PFSK-1 (cell line): ENCODE results near the gene NLN.

ENCODE experiments used
- FOXP2 ChIP-seq: optimal IDR thresholded peaks from 2 replicates; pipeline ENCODE3; 2011; ENCODE audit warnings: borderline replicate concordance, control low read depth, inconsistent platforms; ENCODE audit not compliant: insufficient read depth; ENCODE audit errors: extremely low read length, extremely low read depth
- POLR2AphosphoS5 ChIP-seq: IDR thresholded peaks from 2 replicates; pipeline ENCODE4 v1.6.1; 2012; ENCODE audit warnings: low read depth, mild to moderate bottlenecking, control low read depth, low read length, moderate library complexity
- REST ChIP-seq, 2 experiments: IDR thresholded peaks; 2 replicates each; pipeline versions ENCODE4 v1.6.1 to v1.8.0; 2011 to 2012; ENCODE audit warnings: low read depth in 2 of 2, low read length in 2 of 2, control low read depth in 1 of 2, inconsistent platforms in 1 of 2, mild to moderate bottlenecking in 1 of 2, moderate library complexity in 1 of 2; ENCODE audit not compliant: insufficient read depth in 1 of 2
- SIN3A ChIP-seq: IDR thresholded peaks from 2 replicates; pipeline ENCODE4 v1.6.1; 2012; ENCODE audit warnings: mild to moderate bottlenecking, low read length, moderate library complexity, borderline replicate concordance; ENCODE audit not compliant: insufficient read depth
- TAF1 ChIP-seq: IDR thresholded peaks from 2 replicates; pipeline ENCODE4 v1.6.1; 2012; ENCODE audit warnings: low read length, control low read depth, borderline replicate concordance; ENCODE audit not compliant: insufficient read depth

The NLN gene

GRCh38 chr5:65803699-65804391 lies 81.8 kb downstream of the NLN start:
- TF ChIP-seq POLR2AphosphoS5: no peak

GRCh38 chr5:65805089-65805488 lies 83.1 kb downstream of the NLN start:
- TF ChIP-seq SIN3A (no peak), REST (IDR thresholded peaks at IDR 0.05; ENCODE audit: insufficient read depth in 1 of 2, low read depth in 2 of 2, low read length in 2 of 2) (no peak), TAF1 (no peak), POLR2AphosphoS5 (no peak), FOXP2 (no peak)

GRCh38 chr5:65808251-65808741 lies 86.3 kb downstream of the NLN start:
- no peak for TF ChIP-seq SIN3A

GRCh38 chr5:65808818-65809217 lies 86.8 kb downstream of the NLN start:
- TF ChIP-seq FOXP2 (no peak), TAF1 (no peak), REST (IDR thresholded peaks at IDR 0.05; ENCODE audit: insufficient read depth in 1 of 2, low read depth in 2 of 2, low read length in 2 of 2) (no peak), POLR2AphosphoS5 (no peak), SIN3A (no peak)

GRCh38 chr5:65809817-65810531 lies 88.0 kb downstream of the NLN start:
- no peak for TF ChIP-seq TAF1
- TF ChIP-seq FOXP2: no peak
- TF ChIP-seq REST (IDR thresholded peaks at IDR 0.05; ENCODE audit: insufficient read depth in 1 of 2, low read depth in 2 of 2, low read length in 2 of 2): no peak
- TF ChIP-seq SIN3A: no peak
- TF ChIP-seq POLR2AphosphoS5: no peak

GRCh38 chr5:65811004-65811403 lies 89.0 kb downstream of the NLN start:
- TF ChIP-seq POLR2AphosphoS5 (no peak), REST (IDR thresholded peaks at IDR 0.05; ENCODE audit: insufficient read depth in 1 of 2, low read depth in 2 of 2, low read length in 2 of 2) (no peak), FOXP2 (no peak), TAF1 (no peak), SIN3A (no peak)
